Adipocyte (in vitro differentiated cells): ENCODE results near the gene SPTAN1.
A peak's percentile ranks its signal among the peaks of the same experiment; 100 is the strongest.
"Not testable (repeated sequence)": the region's sequence is repeated elsewhere in the genome, so short reads cannot be mapped to it uniquely, and the experiment has no call there.

Experiments
- DNase-seq: peaks from one replicate; pipeline ENCODE4 v3.0.0-alpha.2; 2015; ENCODE audit warnings: low read depth
- H3K27me3 ChIP-seq: replicated peaks from 2 replicates; pipeline ENCODE4 v1.7.0; 2013; ENCODE audit warnings: mild to moderate bottlenecking, low read length, moderate library complexity; ENCODE audit not compliant: control insufficient read depth, insufficient read depth
- H3K36me3 ChIP-seq: 2 replicates; pipeline ENCODE4 v1.7.0; 2013; ENCODE audit warnings: low read length, mild to moderate bottlenecking, moderate library complexity; ENCODE audit not compliant: control insufficient read depth, insufficient read depth, severe bottlenecking
- H3K4me1 ChIP-seq: 2 replicates; pipeline ENCODE4 v1.7.0; 2013; ENCODE audit warnings: mild to moderate bottlenecking, low read length, moderate library complexity; ENCODE audit not compliant: control insufficient read depth, insufficient read depth
- H3K4me3 ChIP-seq: 2 replicates; pipeline ENCODE4 v1.7.0; 2013; ENCODE audit warnings: mild to moderate bottlenecking, low read length, moderate library complexity
- H3K9ac ChIP-seq: 2 replicates; pipeline ENCODE4 v1.7.0; 2013; ENCODE audit warnings: mild to moderate bottlenecking, low read length, moderate library complexity
- H3K9me3 ChIP-seq: 2 replicates; pipeline ENCODE4 v1.7.0; 2013; ENCODE audit warnings: mild to moderate bottlenecking, low read length, moderate library complexity; ENCODE audit not compliant: control insufficient read depth

The SPTAN1 gene

GRCh38 chr9:128552153-128552743, at the start of gene SPTAN1:
TSS of gene SPTAN1 (plus strand) at chr9:128552587. CDS start at chr9:128566741, 14,154 bp downstream.
- peak; percentile 95 for DNase-seq
- Histone ChIP-seq H3K27me3 (no peaks in the 10 kb centered on the region), H3K36me3 (peaks cover 4% of the 10 kb centered on the region), H3K4me1 (peaks cover 65% of the 10 kb centered on the region), H3K9ac (peak within 1 kb of the TSS; percentile 94), H3K4me3 (peak within 1 kb of the TSS; percentile 96), H3K9me3 (no peaks in the 10 kb centered on the region)

- DNase-seq, H3K9ac ChIP-seq, H3K27me3 ChIP-seq: not testable (repeated sequence)
These were observed 49.0 kb upstream of the SPTAN1 start for GRCh38 chr9:128503415-128503825.

GRCh38 chr9:128503870-128504269, 48.5 kb upstream of the SPTAN1 start:
- peak overlapping the region; percentile 98 for H3K9ac ChIP-seq
- H3K4me3 ChIP-seq = peak overlapping the region; percentile 100
- peak; percentile 42 for DNase-seq
- no peaks in the 10 kb centered on the region for H3K9me3 ChIP-seq
- H3K36me3 ChIP-seq = peaks cover 10% of the 10 kb centered on the region
- H3K27me3 ChIP-seq = no peaks in the 10 kb centered on the region
- peaks cover 25% of the 10 kb centered on the region for H3K4me1 ChIP-seq

More at GRCh38 chr9:128503415-128503825, 49.0 kb upstream of the SPTAN1 start:
- H3K4me3 ChIP-seq = peak overlapping the region; percentile 100
- peaks cover 12% of the 10 kb centered on the region for H3K36me3 ChIP-seq
- peaks cover 25% of the 10 kb centered on the region for H3K4me1 ChIP-seq
- H3K9me3 ChIP-seq = not testable (repeated sequence)

- peak; percentile 97 for DNase-seq
These were observed 47.6 kb upstream of the SPTAN1 start, which contains the start of gene GLE1 for GRCh38 chr9:128504485-128505413. TSS of gene GLE1 (plus strand) at chr9:128504719. CDS start at chr9:128504806, 87 bp downstream.

GRCh38 chr9:128505414-128505765, 47.0 kb upstream of the SPTAN1 start:
- H3K4me1 ChIP-seq = peaks cover 22% of the 10 kb centered on the region
- DNase-seq = peak; percentile 37
- H3K36me3 ChIP-seq = peaks cover 20% of the 10 kb centered on the region
- H3K4me3 ChIP-seq = peak overlapping the region; percentile 100
- no peaks in the 10 kb centered on the region for H3K27me3 ChIP-seq
- peak overlapping the region; percentile 98 for H3K9ac ChIP-seq
- H3K9me3 ChIP-seq = no peaks in the 10 kb centered on the region

More at GRCh38 chr9:128504485-128505413, 47.6 kb upstream of the SPTAN1 start, which contains the start of gene GLE1:
- no peaks in the 10 kb centered on the region for H3K27me3 ChIP-seq
- peaks cover 17% of the 10 kb centered on the region for H3K36me3 ChIP-seq
- peak within 1 kb of the TSS; percentile 100 for H3K4me3 ChIP-seq
- H3K9ac ChIP-seq = peak within 1 kb of the TSS; percentile 98
- H3K9me3 ChIP-seq = no peaks in the 10 kb centered on the region
- peaks cover 25% of the 10 kb centered on the region for H3K4me1 ChIP-seq

- Histone ChIP-seq H3K9ac (peak overlapping the region; percentile 98), H3K36me3 (peaks cover 23% of the 10 kb centered on the region), H3K4me1 (peaks cover 17% of the 10 kb centered on the region), H3K4me3 (peak overlapping the region; percentile 100)
- H3K9me3 ChIP-seq, DNase-seq, H3K27me3 ChIP-seq: not testable (repeated sequence)
These were observed 46.5 kb upstream of the SPTAN1 start for GRCh38 chr9:128505906-128506305.

GRCh38 chr9:128512820-128513219, 39.6 kb upstream of the SPTAN1 start:
- Histone ChIP-seq H3K9me3 (no peaks in the 10 kb centered on the region), H3K36me3 (peaks cover 61% of the 10 kb centered on the region), H3K4me3 (no peak overlapping the region), H3K4me1 (no peaks in the 10 kb centered on the region), H3K9ac (no peak overlapping the region), H3K27me3 (no peaks in the 10 kb centered on the region)
- no peak for DNase-seq

GRCh38 chr9:128521956-128522355, 30.4 kb upstream of the SPTAN1 start:
- H3K36me3 ChIP-seq = peaks cover 50% of the 10 kb centered on the region
- H3K4me3 ChIP-seq = no peak overlapping the region
- H3K9me3 ChIP-seq = no peaks in the 10 kb centered on the region
- peaks cover 4% of the 10 kb centered on the region for H3K4me1 ChIP-seq
- no peaks in the 10 kb centered on the region for H3K27me3 ChIP-seq
- H3K9ac ChIP-seq = no peak overlapping the region
- DNase-seq = no peak

- peak; percentile 42 for DNase-seq
These were observed 29.0 kb upstream of the SPTAN1 start for GRCh38 chr9:128523199-128523925.

GRCh38 chr9:128526720-128527119, 25.7 kb upstream of the SPTAN1 start:
- Histone ChIP-seq H3K4me3 (no peak overlapping the region), H3K4me1 (peaks cover 5% of the 10 kb centered on the region), H3K36me3 (peaks cover 60% of the 10 kb centered on the region), H3K9me3 (no peaks in the 10 kb centered on the region), H3K27me3 (no peaks in the 10 kb centered on the region), H3K9ac (no peak overlapping the region)
- peak; percentile 9 for DNase-seq

More at GRCh38 chr9:128523199-128523925, 29.0 kb upstream of the SPTAN1 start:
- H3K9ac ChIP-seq = no peak overlapping the region
- H3K4me1 ChIP-seq = peaks cover 5% of the 10 kb centered on the region
- H3K4me3 ChIP-seq = no peak overlapping the region
- H3K9me3 ChIP-seq = no peaks in the 10 kb centered on the region
- H3K36me3 ChIP-seq = peaks cover 47% of the 10 kb centered on the region
- no peaks in the 10 kb centered on the region for H3K27me3 ChIP-seq
